D341Med (cell line): ENCODE results near the gene DRC7.
"Not testable (repeated sequence)": the region's sequence is repeated elsewhere in the genome, so short reads cannot be mapped to it uniquely, and the experiment has no call there.

Experiments used
- DNase-seq: peaks from one replicate; pipeline ENCODE4 v3.0.0; 2012; ENCODE audit warnings: low spot score

The DRC7 gene

GRCh38 chr16:57658878-57659674 lies 35.5 kb upstream of the DRC7 start:
- no peak for DNase-seq

- no peak for DNase-seq
Measured at GRCh38 chr16:57660715-57661463, 33.7 kb upstream of the DRC7 start.

DNA sequence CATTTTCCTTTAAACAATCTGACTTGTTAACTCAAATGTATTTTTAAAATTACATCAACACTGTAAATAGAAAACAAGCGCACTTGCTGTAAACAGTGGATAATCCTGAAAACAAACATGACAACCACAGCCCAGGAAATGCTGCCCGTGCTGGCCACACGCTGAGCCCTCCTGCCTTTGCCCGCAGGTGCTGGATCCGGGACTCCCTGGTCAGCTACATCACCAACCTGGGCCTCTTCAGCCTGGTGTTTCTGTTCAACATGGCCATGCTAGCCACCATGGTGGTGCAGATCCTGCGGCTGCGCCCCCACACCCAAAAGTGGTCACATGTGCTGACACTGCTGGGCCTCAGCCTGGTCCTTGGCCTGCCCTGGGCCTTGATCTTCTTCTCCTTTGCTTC lies 33.1 kb upstream of the DRC7 start:
- DNase-seq, result no peak

DNA sequence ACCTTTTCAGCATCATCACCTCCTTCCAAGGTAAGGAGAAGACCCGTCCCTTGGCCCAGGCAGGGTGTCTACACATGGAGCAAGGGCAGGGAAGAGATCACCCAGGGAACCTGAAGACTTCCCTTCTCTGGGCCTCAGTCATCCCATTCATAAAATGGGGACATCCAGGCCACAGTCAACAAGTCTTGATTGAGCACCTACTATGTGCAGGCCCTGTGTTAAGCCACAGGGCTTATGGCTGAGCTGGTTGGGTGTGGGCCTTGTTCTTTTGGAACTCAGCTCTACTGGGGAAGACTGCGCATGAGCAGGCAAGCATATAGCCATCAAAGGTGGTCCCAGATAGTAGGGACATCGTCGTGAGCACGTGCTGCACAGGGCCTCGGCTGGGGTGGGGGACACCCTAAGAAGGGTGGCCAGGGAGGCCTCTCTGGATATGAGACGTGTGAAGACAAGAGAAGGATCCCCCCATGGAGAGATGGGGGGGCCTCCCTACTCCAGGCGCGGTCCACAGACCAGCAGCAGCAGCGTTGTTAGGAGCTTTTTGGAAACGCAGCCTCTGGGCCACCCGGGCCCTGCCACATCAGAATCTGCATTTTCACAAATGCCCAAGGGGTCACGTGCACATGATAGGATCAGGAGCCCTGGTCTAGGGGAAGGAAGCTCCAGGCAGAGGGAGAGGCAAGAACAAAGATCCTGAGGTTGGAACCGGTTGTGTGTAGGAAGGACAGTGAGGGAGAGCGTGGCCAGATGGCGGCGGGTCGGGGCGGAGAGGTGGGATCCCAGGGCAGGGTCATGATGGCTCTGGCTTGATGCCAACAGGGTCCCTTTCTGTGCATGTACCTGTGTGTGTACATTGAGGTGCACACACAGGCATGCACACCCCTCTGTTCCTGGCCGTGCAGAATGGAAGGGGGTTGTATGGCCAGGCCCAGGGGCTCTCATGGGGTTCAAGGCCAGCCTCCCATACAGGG lies 32.4 kb upstream of the DRC7 start:
- DNase-seq, result no peak

- no peak for DNase-seq
Measured at GRCh38 chr16:57663436-57663835, 31.2 kb upstream of the DRC7 start.

- DNase-seq, result no peak
Measured at GRCh38 chr16:57663917-57664661, 30.5 kb upstream of the DRC7 start.

DNA sequence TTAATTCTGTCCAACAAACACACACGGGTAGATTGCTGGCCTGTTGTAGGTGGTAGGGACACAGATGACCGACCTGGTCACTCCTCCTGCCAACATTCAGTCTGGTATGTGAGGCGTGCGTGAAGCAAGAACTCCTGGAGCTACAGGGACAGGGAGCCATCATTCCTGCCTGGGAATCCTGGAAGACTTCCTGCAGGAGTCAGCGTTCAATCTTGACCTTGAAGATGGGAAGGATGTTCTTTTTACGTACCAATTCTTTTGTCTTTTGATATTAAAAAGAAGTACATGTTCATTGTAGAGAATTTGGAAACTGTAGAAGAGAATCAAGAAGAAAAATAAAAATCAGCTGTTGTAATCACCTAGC lies 30.0 kb upstream of the DRC7 start:
- DNase-seq, result no peak

DNA sequence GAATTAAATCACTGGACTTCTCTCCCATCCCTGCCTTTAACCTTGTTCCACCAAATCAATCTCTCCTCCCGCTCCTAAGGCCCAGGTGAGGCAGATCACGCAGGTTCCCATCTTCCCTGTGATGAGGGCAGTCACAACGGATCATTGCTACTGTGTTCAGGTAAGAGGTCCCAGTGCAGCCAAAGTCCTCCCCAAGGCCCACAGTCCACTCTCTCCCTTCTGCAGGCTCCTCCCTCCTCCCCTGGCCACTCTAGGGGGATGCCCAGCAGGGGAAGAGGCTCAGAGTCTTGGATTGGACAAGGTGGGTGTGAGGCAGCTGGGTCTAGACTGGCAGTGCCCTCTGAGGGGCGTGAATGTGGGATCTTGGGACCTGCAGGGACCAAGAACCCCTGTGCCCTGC lies 29.1 kb upstream of the DRC7 start:
- no peak for DNase-seq

DNA sequence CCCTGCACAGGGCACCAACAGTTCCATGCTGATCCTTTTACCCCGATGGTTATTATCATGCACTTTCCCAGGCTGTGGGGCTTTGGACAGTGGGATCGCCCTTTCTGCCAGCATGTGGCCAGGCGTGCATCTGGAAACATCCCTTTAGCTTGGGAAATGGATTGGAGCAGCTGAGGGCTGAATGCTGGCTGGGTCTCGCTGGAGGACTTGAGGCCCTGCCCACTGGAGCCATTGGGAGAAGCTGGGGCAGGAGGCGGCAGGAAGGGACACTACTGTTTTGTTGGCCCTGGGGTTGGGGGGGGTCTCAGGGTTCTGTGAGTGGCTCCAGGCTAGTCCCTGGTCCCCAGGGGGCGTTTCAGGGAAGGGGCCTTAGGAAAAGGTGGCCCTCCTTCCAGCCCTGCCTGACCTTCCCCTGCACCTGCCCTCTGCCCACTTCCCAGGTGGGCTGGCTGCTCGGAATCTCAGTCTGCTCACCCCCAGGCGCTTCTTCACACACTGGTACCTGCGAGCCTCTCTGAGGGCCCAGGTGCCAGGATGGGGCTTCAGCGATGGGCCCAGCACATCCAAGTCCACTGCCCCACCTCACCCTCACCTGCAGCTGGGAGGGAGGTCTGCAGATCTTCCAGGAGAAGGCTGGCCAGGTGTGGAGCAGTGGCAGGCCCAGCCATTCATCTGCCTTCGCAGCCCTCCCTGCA lies 28.1 kb upstream of the DRC7 start:
- no peak for DNase-seq

DNA sequence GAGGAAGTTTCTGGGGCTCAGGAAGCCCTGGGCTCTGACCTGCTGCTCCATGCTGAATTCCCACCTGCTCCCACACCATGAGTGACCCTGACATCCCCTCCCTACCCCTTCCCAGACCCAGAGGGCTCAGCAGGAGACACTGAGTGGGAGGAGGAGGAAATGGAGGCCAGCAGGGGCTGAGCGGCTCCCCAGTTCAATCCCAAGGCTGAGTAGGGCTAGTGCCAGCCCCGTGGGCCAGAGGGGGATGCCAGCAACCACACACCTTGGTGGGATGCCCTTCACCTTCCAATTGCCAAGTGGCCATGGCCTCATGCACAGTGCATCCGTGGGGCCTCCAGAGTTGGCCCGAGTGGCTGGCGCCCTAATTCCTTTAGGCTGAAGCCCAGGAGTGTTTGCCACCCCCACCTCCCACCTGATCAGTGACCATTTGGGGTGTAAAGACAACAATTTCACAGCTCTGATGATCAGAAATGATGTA lies 27.5 kb upstream of the DRC7 start:
- DNase-seq, result no peak

DNA sequence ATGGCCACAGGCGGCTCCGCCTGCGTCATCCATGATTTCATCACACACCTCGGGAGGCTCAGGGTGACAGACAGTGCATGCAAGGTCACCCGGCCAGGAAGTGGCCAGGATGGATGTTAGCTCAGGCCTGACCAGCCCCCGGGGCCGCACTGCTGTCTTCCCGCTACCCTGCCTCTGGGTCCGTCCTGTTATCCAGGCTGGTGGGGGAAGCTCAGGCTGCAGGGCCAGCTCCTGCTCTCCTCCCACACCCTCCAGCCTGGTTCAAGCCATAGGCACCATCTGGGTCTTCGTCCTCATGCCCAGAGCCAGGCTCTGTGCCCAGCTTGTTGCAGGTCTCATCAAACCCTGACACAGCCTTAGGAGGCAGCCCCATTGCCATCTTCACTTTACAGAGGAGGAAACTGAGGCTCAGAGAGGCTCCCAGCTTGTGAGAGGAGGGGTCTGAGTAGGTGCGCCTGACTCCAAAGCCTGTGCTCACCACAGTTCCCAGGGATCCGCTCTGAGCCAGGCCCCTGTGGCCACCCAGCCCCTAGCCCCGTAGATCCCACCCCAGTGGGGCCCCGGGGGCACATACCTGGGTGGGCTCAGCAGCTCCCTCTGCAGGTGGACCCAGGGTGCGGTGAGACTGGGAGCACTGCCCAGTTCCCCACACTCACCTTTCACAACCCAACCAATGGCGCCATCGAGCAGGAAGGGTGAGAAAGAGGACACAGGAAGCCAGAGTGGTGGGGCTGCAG lies 26.9 kb upstream of the DRC7 start:
- DNase-seq, result no peak

GRCh38 chr16:57668263-57668571 lies 26.4 kb upstream of the DRC7 start, which contains the start of gene ADGRG3:
Gene ADGRG3, plus strand, starts transcription at chr16:57668306. Its CDS starts 42 bp downstream, at chr16:57668348.
- DNase-seq, result no peak

DNA sequence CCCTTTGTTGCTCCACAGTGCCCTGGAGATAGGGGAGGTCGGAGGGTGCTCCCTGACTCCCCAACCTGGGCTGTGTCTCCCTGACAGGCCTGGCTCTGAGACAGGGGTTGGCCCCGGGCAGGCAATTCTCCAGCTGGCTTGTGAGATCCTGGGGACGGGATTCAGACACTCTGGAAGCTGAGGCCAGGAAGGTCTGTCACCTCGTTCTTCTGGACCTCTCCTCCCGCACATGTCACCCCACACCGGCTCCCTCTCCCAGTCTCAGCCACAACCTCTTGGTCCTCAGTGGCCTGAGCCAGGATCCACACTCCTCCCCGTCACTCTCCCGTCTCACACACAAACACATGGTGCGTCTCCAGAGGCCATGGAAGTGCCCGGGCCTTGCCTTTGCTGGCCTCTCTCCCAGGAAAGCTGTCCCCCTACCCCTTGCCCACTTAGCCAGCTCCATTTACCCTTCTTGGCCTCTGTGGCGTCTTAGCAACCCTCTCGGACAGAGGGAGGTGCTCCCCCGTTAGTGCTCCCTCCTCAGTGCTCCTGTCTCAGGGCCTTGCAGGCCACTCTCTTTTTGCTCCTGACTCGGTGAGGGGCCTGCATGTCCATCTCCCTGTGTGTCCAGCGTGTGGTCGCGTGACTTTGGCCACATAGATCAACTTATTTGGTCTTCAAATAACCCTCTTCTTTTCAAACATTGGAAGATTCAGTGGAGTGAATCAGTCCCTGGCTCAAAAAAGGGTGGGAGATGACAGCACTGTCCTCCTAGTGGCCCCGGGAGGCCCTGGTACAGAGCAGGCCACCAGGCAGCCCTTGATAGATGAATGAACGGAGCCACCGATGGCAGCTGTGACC lies 25.8 kb upstream of the DRC7 start:
- no peak for DNase-seq

- DNase-seq, result no peak
Measured at GRCh38 chr16:57669476-57670162, 25.0 kb upstream of the DRC7 start.

DNA sequence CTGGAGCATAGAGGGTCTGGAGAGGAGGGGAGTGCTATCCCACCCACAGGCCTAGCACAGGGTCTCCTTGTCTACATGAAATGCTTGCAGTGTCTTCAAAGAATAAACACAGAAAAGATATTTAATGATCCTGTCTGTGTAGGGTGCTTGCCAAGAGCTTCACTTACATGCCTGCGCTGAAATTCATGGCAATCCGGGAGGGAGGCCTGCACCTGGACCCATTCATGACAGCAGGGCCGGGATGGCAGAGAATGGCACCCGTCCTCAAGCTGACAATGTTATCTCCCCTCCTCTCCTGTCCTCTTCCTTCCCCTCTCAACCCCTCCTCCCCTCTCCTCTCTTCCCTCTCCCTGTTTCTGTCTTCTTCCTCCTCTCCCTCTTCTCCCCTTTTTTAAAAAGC lies 24.4 kb upstream of the DRC7 start:
- DNase-seq, result no peak

- not testable (repeated sequence) for DNase-seq
Measured at GRCh38 chr16:57671451-57671850, 23.2 kb upstream of the DRC7 start.

- no peak for DNase-seq
Measured at GRCh38 chr16:57672416-57672815, 22.2 kb upstream of the DRC7 start.

- no peak for DNase-seq
Measured at GRCh38 chr16:57672824-57673223, 21.8 kb upstream of the DRC7 start.
